GM12878 (cell line): Measurements from ENCODE around the gene RPUSD1.

ENCODE experiments used
- CTCF ChIP-seq, 3 experiments: IDR thresholded peaks in 2 of 3; conservative IDR thresholded peaks in 1 of 3; 2 replicates each; pipeline ENCODE4 v1.5.1; 2011; ENCODE audit warnings: low read depth in 3 of 3, low read length in 3 of 3, mild to moderate bottlenecking in 3 of 3, control low read depth in 2 of 3, moderate library complexity in 2 of 3, inconsistent platforms in 1 of 3, mixed read lengths in 1 of 3; ENCODE audit not compliant: control insufficient read depth in 2 of 3, insufficient read depth in 1 of 3; ENCODE audit errors: extremely low read depth in 1 of 3
- PML ChIP-seq: IDR thresholded peaks from 2 replicates; pipeline ENCODE4 v1.6.1; 2012; ENCODE audit warnings: low read length, inconsistent platforms

- TF ChIP-seq PML (no peak), CTCF (IDR thresholded peaks at IDR 0.05 in 2 of 3, conservative IDR thresholded peaks at IDR 0.05 in 1 of 3; ENCODE audit: control insufficient read depth in 2 of 3, extremely low read depth in 1 of 3, insufficient read depth in 1 of 3, low read depth in 3 of 3, low read length in 3 of 3) (no peak)
These were observed 40.0 kb downstream of the RPUSD1 start for GRCh38 chr16:747978-748746.
